HL-60 (cell line): ENCODE data around the gene TOMM40.

Experiments
- GABPA ChIP-seq: IDR thresholded peaks from 2 replicates; pipeline ENCODE4 v1.6.1; 2012; ENCODE audit warnings: low read depth
- POLR2AphosphoS5 ChIP-seq: IDR thresholded peaks from 2 replicates; pipeline ENCODE4 v1.6.1; 2012; ENCODE audit warnings: low read depth
- SPI1 ChIP-seq: IDR thresholded peaks from 2 replicates; pipeline ENCODE4 v1.6.1; 2012; ENCODE audit warnings: low read depth, mild to moderate bottlenecking, borderline replicate concordance
- TF ChIP-seq, protein P1 (sequence below): IDR thresholded peaks from one replicate; pipeline ENCODE4 v1.5.1; 2011; ENCODE audit warnings: low read length, control low read depth, inconsistent platforms; ENCODE audit not compliant: insufficient read depth

DNA sequence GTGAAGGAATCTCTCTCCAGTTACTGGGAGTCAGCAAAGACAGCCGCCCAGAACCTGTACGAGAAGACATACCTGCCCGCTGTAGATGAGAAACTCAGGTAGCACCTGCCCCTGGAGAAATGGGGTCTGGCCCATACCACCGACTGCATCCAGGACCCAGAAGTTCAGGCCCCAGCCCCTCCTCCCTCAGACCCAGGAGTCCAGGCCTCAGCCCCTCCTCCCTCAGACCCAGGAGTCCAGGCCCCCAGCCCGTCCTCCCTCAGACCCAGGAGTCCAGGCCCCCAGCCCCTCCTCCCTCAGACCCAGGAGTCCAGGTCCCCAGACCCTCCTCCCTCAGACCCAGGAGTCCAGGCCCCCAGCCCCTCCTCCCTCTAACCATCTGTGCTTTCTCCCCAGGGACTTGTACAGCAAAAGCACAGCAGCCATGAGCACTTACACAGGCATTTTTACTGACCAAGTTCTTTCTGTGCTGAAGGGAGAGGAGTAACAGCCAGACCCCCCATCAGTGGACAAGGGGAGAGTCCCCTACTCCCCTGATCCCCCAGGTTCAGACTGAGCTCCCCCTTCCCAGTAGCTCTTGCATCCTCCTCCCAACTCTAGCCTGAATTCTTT is 57.8 kb downstream of the TOMM40 start:
- TF ChIP-seq POLR2AphosphoS5 (no peak), GABPA (no peak), SPI1 (no peak)
- TF ChIP-seq, protein P1, sequence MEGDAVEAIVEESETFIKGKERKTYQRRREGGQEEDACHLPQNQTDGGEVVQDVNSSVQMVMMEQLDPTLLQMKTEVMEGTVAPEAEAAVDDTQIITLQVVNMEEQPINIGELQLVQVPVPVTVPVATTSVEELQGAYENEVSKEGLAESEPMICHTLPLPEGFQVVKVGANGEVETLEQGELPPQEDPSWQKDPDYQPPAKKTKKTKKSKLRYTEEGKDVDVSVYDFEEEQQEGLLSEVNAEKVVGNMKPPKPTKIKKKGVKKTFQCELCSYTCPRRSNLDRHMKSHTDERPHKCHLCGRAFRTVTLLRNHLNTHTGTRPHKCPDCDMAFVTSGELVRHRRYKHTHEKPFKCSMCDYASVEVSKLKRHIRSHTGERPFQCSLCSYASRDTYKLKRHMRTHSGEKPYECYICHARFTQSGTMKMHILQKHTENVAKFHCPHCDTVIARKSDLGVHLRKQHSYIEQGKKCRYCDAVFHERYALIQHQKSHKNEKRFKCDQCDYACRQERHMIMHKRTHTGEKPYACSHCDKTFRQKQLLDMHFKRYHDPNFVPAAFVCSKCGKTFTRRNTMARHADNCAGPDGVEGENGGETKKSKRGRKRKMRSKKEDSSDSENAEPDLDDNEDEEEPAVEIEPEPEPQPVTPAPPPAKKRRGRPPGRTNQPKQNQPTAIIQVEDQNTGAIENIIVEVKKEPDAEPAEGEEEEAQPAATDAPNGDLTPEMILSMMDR, result no peak
